ENCODE results near the gene SPDYE2B.
"Not testable (repeated sequence)": the region's sequence is repeated elsewhere in the genome, so short reads cannot be mapped to it uniquely, and the experiment has no call there.

SPDYE2B gene

DNA sequence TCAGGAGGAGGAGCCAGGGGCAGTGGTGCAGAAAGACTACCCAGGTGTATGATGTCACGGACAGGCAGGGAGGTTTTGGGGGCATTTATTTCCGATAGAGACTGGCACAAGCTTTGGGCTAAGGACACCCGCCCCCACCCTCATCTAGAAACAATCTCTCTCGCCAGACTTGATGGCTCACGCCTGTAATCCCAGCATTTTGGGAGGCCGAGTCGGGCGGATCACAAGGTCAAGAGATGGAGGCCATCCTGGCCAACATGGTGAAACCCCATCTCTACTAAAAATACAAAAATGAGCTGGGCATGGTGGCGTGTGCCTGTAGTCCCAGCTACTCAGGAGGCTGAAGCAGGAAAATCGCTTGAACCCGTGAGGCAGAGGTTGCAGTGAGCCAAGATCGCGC lies 13.2 kb upstream of the SPDYE2B start:
- not testable (repeated sequence) for DNase-seq (ENCODE audit: insufficient read length, low spot score); FAIRE-seq

DNA sequence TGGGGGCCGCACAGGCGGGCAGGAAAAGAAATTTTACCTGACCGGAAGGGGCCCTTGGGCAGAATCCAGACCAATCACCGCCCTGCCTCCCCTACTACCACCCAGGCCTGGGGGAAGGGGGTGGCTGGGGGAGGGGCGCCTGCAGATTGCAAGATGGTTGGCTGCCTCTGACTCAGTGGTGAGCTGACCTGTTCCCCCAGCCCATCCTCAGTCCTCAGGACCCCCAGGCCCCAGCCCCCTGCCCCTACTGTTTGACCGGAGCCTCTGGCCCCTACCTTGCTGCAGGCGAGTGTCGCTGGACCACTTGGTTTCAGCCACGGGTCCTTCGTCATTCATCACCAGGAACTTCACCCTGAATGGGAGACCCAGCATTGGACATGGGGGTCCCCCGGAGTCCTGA lies 11.3 kb upstream of the SPDYE2B start:
- DNase-seq (ENCODE audit: insufficient read length, low spot score); FAIRE-seq: not testable (repeated sequence)

DNA sequence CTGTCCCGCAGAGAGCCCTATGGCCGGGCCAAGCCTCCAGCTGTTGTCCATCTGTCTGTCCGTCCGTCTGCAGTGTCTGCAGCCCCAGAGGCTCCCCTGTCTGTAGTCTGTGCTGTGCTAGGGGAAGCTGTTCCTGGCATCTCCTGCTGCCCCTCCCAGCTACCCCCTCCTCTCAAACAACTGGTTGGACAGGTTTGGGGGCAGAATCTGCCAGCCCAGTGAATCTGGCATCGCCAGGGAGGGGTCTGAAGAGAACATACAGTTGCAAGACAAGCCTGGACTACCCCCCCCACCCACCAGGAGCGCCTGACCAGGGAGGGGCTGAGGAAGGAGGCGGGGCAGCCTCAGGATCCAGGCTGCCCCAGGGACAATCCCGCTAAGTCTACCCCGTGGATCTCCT lies 7.4 kb upstream of the SPDYE2B start, which contains the start of gene UPK3BL1:
TSS of gene UPK3BL1 (minus strand) at position 101 of the 400 bp plus-strand sequence. CDS start at position 51, 50 bp downstream.
- DNase-seq (ENCODE audit: insufficient read length, low spot score); FAIRE-seq: not testable (repeated sequence)

DNA sequence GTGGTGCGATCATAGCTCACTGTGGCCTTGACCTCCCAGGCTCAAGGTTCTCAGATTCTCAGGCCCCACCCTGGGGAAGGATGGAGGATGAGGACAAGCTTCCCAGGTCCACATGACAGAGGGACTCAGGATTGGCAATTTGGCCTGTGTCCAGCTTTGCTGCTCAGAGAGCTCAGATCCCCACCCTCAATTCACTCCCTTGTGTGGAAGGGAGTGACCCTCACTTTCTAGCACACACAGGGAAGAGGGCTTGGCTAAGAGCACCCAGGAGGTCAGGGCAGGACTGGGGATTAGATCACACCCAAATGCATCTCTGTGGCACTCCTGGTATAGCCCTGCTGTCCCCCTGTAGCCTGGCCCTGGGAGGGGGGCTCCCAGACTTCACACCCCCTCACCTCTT lies 6.7 kb upstream of the SPDYE2B start:
- not testable (repeated sequence) for DNase-seq (ENCODE audit: insufficient read length, low spot score); FAIRE-seq

DNA sequence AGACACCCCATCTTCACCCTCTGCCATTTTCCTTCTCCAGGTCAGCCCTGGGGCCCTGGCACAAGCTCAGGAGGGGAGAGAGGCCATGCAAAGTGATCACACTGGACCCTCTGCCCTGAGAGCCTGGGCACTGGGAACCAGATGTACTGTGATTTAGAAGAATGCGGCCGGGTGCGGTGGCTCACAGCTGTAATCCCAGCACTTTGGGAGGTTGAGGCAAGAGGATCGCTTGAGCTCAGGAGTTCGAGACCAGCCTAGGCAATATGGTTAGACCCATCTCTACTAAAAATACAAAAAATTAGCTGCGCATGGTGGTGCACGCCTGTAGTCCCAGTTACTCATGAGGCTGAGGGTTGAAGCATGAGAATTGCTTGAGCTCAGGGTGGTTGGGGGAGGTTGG lies 2.3 kb upstream of the SPDYE2B start:
- DNase-seq (ENCODE audit: insufficient read length, low spot score); FAIRE-seq: not testable (repeated sequence)

DNA sequence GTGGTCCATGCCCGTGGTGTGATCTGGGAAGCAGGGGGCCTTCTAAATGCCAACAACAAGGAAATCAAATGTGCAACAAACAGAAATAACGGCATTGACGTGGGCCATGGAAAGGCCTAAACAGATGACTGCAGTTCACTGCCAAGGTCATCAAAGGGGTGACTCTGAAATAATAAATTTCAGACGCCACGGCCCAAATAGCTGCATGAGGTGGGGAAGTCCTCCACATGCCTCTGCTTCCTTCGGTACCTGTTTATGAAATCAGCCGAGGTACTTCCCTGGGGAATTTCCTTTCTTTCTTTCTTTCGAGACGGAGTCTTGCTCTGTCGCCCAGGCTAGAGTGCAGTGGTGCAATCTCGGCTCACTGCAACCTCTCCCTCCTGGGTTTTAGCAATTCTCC lies 14.6 kb downstream of the SPDYE2B start:
- DNase-seq (ENCODE audit: insufficient read length, low spot score); FAIRE-seq: not testable (repeated sequence)

DNA sequence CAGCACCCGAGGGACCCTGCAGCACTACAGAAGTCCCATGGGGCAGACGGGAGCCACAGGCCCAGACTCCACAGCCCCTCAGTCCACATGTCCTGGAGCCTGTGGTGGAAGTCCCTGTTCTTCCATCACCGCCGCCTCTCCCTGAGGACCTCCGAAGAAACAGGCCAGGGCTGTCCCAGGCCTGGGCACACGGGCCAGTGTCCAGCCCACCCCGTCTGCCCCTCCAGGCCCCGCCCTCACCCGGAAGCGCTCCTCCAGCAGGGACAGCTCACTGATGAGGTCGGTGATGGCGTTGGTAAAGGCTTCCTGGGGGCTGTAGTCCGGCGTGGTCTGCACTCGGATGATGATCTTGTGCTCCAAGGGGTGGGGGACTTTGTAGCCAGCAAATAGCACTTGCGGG lies 16.7 kb downstream of the SPDYE2B start:
- FAIRE-seq: not testable (repeated sequence)

DNA sequence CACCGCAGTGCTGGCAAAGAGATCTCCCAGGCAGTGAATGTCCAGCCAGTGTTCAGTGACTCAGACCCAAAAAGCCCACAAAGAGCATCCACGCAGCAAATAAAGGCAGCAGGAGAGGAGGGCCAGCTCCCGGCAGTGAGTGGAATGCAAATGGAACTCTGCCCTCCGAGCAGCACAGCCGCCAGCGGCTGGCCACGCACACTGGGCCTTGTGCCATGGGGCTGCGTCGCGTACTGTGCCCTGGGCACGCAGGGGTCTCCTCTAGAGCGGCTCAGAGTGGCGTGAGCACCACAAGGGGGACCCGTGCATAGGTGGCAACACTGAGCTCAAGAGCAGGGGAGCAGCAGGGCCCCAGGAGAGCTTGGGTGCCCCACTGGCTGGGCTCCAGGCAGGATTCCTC lies 17.4 kb downstream of the SPDYE2B start:
- FAIRE-seq; DNase-seq (ENCODE audit: insufficient read length, low spot score): not testable (repeated sequence)

More for the DNA sequence above, 16.7 kb downstream of the SPDYE2B start:
- DNase-seq (ENCODE audit: insufficient read length, low spot score): not testable (repeated sequence)

DNA sequence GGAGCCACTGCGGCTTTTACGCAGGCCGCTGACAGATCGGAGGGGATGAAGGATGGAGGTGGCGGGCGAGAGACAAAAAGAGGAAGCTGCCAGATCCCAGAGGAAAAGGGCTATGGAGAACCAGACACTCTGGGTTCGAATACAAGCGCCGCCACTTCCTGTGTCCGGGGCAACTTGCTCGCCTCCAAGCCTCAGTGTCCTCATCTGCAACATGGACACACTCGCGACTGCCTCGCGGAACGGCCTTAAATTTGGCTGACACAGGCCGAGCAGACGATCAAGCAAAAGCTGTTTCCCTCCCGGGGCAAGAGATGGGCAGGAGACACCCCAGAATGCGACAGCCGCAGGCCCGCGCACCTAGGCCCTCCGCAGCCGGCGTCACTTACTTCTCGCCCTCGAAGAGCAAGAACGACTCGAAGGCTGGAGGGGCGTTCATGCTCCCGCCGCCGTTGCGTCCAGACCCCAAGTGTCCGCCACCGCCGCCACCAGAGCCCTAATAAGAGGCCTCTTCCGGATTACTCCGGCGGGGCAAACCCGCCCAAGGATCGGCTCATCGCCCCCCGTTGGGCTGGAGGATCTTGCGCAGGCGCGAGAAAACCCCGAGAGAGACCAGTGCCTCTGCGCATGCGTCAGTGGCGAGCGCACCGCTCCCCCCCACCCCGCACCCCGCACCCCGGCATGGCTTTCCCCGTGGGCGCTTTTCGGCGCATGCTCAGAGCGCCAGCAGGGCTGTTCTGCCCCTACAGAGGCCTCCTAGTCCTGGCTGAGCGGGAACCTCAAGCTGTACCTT lies 21.2 kb downstream of the SPDYE2B start, which contains the start of gene POLR2J2:
TSS of gene POLR2J2 (minus strand) at position 498 of the 790 bp plus-strand sequence. CDS start at position 436, 62 bp downstream.
- FAIRE-seq; DNase-seq (ENCODE audit: insufficient read length, low spot score): not testable (repeated sequence)

DNA sequence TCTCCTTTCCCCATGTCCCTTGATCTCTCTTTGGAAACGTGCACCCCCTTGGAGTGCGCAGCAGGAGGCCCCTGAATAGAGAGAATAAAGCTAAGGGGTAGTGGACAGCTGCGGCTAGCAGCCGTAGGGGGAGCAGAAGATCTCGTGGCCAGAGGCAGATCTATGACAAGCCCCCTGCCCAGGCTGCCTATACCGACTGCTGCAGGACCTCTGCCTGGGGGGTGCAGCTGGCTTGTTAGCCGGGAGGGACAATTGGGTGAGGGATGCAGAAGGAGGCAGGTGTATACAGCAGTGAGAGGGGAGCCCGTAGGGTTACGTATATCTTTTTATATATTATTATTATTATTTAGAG lies 21.8 kb downstream of the SPDYE2B start:
- FAIRE-seq: not testable (repeated sequence)

DNA sequence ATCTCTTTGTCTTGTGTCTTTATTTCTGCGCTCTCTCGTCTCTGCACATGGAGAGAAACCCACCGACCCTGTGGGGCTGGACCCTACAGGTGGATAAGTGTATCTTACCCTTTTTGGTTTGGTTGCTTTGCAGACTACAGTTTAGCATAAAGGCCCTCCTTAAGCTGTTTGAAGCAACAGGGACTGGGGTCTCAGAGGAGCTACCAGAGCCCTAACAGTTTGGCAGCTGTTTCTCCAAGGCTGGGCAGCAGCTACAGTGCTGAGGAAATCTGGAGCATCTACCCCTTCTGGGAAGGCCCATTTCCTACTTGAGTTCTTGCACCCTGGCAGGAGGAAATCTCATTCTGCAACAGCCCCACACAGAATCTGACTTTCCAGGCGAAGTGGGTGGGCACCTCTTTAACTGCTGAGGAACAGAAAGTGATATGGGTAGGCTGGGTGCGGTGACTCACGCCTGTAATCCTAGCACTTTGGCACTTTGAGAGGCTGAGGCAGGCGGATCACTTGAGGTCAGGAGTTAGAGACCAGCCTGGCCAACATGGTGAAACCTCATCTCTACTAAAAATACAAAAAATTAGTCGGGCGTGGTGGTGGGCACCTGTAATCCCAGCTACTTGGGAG lies 23.4 kb downstream of the SPDYE2B start:
- not testable (repeated sequence) for FAIRE-seq

More for the DNA sequence above, 21.8 kb downstream of the SPDYE2B start:
- DNase-seq (ENCODE audit: insufficient read length, low spot score): not testable (repeated sequence)

DNA sequence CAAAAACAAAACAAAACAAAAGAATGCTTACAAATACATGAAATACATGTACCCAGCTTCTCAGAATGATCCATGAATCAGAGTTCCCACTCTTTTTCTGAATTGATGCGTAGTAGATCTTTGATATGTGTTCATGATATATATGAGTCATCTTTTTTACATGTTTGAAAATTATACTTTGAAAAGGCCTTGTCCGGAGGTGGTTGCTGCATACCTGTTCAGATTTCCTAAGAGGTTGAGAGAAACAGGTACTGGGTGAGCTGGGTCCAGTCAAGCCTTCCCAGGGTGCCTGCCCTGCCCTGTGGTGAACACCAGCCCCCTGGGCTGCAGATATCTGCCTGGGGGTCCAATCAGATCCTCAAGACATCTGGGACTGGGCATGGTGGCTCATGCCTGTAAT lies 25.4 kb downstream of the SPDYE2B start:
- FAIRE-seq; DNase-seq (ENCODE audit: insufficient read length, low spot score): not testable (repeated sequence)

More for the DNA sequence above, 23.4 kb downstream of the SPDYE2B start:
- not testable (repeated sequence) for DNase-seq (ENCODE audit: insufficient read length, low spot score)

DNA sequence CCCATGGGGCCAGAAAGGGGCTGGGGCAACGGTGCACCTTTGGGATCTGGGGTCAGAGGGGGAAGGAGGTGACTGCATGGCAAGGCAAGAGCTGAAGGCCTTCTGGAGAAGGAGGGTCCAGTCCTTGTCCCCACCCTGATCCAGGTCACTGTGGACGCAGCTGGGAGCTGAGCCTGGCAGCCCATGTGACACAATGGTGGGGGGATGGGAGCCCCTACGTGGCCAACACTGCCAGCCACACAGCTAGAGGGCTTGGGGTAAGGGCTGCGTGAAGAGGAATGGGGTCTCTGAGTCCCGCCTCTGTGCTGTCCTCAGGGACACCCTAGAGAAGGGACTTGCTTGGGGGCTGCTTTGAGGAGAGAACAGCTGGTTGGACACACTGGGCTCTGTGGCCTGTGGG lies 30.7 kb downstream of the SPDYE2B start:
- FAIRE-seq: not testable (repeated sequence)

DNA sequence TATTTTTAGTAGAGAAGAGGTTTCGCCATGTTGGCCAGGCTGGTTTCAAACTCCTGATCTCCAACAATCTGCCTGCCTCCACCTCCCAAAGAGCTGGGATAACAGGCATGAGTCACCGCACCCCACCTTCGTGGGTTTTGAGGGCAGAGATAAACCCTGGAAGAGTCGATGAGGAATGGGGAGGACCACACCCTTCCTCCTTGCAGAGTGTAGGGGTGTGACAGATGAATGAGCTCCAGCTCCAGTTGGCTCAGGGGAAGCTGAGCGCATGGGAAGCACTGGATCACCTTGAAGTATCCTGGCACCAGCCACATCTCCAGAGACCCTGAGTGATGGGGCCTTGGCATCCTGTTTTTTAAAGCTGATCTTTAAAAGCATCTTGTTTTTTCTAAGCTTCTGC lies 32.4 kb downstream of the SPDYE2B start:
- not testable (repeated sequence) for FAIRE-seq; DNase-seq (ENCODE audit: insufficient read length, low spot score)

More for the DNA sequence above, 30.7 kb downstream of the SPDYE2B start:
- DNase-seq (ENCODE audit: insufficient read length, low spot score): not testable (repeated sequence)

DNA sequence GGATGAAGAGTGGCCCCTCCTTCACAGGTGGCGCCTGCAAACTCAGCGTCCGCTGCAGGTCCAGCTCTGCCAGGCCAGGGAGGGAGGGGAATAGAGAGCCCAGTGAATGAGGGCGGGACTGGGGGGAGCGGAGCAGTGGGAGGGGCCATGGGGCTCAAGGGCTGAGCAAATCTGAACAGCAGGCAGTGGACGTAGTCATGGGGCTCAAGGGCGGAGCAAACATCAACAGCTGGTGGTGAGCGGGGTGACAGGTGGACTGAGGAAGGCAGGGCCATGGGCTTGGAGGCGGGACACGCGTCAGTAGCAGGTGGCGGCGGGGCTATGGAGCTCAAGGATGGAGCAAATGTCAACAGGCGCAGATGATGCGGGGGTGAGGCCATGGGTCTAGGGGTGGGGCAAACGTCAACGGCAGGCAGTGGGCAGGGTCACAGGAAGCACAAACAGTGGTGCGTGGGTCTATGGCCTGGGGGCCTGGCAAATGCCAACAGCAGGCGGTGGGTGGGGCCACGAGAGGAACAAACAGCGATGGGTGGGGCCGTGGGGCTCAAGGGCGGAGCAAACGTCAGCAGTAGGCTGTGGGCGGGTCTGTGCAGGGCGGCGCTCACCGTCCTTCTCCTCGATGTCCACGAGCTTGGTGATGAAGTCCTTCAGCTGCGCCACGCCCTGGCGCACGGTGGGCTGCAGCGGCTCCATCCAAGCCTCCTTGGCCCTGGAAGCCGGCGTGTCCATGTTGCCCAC lies 38.3 kb downstream of the SPDYE2B start:
- FAIRE-seq; DNase-seq (ENCODE audit: insufficient read length, low spot score): not testable (repeated sequence)

DNA sequence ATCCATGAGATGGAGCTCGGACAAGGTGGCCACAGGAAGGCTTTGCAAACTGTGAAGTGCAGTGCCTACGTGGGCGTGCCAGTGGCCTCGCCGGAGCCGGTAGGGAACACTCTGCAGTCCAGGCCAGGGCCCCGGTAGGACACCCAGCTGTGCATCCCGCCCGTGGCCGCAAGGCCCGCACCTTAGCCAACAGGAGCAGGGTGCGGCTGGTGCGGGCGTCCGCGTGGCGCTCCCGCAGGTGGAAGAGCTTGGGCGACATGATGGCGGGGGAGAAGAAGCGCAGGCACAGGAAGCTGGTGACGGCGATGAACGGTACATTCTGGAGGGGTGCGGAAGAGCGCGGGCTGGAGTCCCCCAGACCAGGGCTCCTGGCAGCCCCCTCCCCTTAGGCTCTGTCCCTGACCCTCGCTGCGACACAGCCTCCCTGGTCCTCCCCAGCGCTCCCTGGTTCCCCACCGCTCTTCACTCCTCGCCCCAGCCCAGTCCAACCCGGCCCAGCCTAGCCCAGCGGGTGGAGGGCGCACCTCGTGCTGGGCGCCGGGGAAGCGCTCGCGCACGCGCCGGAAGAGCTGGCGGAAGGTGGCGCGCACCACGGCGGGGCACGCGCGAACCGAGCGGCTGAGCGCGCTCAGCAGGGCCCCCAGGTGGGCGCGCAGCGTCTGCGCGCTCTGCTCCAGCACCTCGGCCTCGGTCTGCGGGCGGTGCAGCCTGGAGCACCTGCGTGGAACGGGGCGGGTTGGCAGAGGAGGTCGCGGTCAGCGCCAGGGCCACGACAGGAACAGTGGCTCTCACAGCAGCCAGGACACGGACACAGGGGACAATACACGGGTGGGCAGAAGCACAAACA lies 39.5 kb downstream of the SPDYE2B start:
- not testable (repeated sequence) for FAIRE-seq; DNase-seq (ENCODE audit: insufficient read length, low spot score)

DNA sequence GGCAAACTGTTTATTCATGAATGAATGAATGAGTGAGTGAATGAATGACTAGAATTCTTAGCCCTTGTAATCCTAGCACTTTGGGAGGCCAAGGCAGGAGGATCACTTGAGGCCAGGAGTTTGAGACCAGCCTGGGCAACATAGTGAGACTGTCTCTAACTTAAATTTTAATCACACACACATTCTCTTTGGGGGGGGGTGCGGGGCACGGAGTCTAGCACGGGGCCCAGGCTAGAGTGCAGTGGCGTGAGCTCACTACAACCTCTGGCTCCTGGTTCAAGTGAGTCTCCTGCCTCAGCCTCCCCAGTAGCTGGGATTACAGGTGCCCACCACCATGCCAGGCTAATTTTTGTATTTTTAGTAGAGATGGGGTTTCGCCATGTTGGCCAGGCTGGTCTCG lies 40.5 kb downstream of the SPDYE2B start:
- not testable (repeated sequence) for DNase-seq (ENCODE audit: insufficient read length, low spot score); FAIRE-seq

DNA sequence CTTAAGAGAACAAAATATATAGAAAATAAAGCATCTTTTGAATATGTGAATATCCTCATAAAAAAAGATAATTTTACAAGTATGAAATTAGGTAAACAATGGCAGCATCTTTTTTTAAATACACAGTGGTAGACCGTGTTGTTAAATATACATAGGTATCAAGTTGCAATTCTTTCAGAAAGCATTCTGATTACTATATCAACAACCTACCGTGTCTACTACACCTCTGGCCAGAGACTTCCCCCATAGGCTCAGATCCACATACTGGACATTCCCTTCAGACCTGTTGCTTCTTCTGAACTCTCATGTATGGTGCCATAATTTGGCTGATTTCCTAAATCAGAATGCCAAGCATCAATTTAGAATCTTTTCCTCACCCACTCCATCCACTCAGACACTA lies 43.9 kb downstream of the SPDYE2B start:
- not testable (repeated sequence) for DNase-seq (ENCODE audit: insufficient read length, low spot score); FAIRE-seq

DNA sequence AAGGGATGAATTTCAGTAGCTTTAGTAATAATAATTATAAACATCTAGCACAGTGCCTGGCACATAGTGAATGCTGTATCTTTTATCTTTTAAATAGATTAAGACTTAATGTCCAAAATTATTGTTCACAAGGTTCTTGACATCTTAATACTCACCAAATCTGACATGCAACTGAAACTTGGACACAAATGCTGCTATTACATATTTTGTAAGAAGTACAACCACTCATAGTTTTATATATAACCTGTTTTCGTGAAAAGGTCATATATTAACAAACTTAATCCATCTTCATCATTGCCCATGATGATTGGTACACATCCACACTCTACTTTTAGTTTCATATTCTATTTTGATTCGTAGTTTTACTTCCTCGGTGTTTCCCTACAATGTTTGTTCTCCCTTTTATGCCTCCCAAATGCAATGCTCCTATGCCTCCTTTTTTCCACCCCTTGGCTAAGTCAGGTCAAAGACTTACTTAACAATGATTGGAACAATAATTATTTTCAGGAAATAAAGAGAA lies 45.0 kb downstream of the SPDYE2B start:
- DNase-seq (ENCODE audit: insufficient read length, low spot score); FAIRE-seq: not testable (repeated sequence)

Data from HTR-8/SVneo (cell line).